ENCODE data around the gene HEATR1. TPM values are rescaled to one million over a fixed set of nuclear protein-coding genes. Genes with fewer than 3 reads are reported as not detected.
"Not testable (repeated sequence)": the region's sequence is repeated elsewhere in the genome, so short reads cannot be mapped to it uniquely, and the experiment has no call there.

The HEATR1 gene
- total RNA-seq, 4 donors from 2014 or later: 12.7 to 18.3 (median 16.8) TPM

DNA sequence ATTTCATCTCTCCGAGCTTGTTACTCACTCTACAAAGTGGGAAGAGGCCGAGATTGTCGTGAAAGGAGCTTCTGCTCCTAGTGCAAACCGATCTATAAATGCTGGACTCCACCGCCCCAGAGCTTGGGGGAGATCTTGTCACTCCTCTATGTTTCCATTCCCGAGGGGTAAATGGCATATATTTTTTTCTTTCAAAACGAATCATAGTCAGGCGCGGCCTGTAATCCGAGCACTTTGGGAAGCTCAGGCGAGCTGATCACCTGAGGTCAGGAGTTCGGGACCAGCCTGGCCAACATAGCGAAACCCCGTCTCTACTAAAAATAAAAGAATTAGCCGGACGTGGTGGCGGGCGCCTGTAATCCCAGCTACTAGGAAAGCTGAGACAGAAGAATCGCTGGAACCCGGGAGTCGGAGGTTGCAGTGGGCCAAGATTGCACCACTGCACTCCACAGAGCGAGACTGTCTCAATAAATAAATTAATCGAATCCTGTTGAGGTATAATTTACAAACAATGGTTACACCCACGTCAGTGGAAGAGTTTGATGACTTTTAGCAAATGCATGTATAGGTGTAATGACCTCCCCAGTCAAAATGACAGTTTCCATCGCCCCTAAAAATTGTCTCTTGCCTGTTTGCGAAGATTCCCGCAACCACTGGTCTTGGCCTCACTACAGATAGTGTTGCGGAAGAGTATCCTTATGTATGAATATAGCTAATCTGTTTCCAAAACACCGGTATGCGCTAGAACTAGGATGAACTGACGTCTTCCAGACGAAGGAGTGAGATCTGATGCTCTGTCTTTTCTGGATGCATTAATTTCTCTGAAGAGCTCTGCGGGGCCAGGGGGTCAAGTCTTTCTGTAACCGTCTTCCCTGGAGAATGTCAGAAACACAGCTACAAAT, 840 bp upstream of the HEATR1 start:
- no peak for DNase-seq (ENCODE audit: low spot score in 2 of 2)
- 66 to 67% methylated on average over 34 of the region's 34 CpGs for WGBS, 2 donors
- intact Hi-C loops (cut with DNase I; ENCODE audit: low total_unique reads): no loop called here
- TF ChIP-seq, protein P1, sequence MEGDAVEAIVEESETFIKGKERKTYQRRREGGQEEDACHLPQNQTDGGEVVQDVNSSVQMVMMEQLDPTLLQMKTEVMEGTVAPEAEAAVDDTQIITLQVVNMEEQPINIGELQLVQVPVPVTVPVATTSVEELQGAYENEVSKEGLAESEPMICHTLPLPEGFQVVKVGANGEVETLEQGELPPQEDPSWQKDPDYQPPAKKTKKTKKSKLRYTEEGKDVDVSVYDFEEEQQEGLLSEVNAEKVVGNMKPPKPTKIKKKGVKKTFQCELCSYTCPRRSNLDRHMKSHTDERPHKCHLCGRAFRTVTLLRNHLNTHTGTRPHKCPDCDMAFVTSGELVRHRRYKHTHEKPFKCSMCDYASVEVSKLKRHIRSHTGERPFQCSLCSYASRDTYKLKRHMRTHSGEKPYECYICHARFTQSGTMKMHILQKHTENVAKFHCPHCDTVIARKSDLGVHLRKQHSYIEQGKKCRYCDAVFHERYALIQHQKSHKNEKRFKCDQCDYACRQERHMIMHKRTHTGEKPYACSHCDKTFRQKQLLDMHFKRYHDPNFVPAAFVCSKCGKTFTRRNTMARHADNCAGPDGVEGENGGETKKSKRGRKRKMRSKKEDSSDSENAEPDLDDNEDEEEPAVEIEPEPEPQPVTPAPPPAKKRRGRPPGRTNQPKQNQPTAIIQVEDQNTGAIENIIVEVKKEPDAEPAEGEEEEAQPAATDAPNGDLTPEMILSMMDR (IDR thresholded peaks at IDR 0.05): no peak
- no peak for TF ChIP-seq POLR2A (IDR thresholded peaks at IDR 0.05)
- H3K4me3 ChIP-seq (ENCODE audit: low read depth, poor library complexity, severe bottlenecking): peak overlapping the region; percentile 80

DNA sequence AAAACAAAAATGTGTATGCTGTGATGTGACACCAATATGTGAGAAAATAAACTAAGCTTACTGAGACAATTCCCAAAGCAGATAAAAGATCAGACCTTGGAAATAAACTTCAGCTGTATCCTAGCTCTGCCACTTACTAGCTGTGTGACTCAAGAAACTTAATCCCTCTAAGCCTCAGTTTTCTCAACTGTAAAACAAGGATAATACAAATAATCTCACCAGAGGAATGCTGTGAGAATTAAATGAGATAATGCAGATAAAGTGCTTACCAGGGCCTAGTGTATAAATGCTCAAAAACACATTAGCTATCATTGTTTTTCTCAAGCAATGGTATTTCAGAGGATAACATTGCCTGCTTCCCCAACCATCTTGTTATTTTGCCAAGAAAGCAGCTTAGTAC, 2.1 kb downstream of the HEATR1 start:
- no peak overlapping the region for H3K4me3 ChIP-seq (ENCODE audit: low read depth, poor library complexity, severe bottlenecking)
- no peak for TF ChIP-seq POLR2A (IDR thresholded peaks at IDR 0.05)
- TF ChIP-seq, protein P1 (IDR thresholded peaks at IDR 0.05): no peak
- DNase-seq (ENCODE audit: low spot score in 2 of 2): no peak
- intact Hi-C loops (cut with DNase I; ENCODE audit: low total_unique reads): no loop called here

- no peak for DNase-seq (ENCODE audit: low spot score in 2 of 2)
- 85 to 88% methylated on average over 2 of the region's 2 CpGs for WGBS, 2 donors
- TF ChIP-seq, protein P1 (IDR thresholded peaks at IDR 0.05): no peak
- TF ChIP-seq POLR2A (IDR thresholded peaks at IDR 0.05): no peak
- H3K4me3 ChIP-seq (ENCODE audit: low read depth, poor library complexity, severe bottlenecking): no peak overlapping the region
- intact Hi-C loops (cut with DNase I; ENCODE audit: low total_unique reads): no loop called here
Observed at GRCh38 chr1:236590553-236591150, 13.7 kb downstream of the HEATR1 start.

DNA sequence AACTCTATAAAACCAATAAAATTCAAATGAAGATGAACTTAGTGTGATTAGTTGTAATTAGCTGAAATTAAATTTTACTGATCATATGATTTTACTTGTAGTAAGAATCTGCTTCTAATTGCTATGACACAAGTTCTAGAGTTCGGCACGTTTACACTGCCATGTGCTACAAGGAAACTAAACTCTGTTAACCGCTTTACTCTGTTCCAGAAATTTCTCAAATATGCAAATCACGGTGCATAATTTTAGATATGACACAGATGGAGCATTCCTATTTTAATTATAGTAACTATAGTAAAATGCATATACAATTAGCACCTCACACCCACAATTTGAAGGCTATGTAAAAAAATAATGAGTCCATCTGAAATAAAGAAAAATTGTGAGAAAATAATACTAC, 14.8 kb downstream of the HEATR1 start:
- WGBS, 2 donors: 82 to 88% methylated on average over 4 of the region's 4 CpGs
- intact Hi-C loops (cut with DNase I; ENCODE audit: low total_unique reads): no loop called here
- DNase-seq (ENCODE audit: low spot score in 2 of 2): no peak
- H3K4me3 ChIP-seq (ENCODE audit: low read depth, poor library complexity, severe bottlenecking): no peak overlapping the region
- TF ChIP-seq, protein P1 (IDR thresholded peaks at IDR 0.05): no peak
- no peak for TF ChIP-seq POLR2A (IDR thresholded peaks at IDR 0.05)

DNA sequence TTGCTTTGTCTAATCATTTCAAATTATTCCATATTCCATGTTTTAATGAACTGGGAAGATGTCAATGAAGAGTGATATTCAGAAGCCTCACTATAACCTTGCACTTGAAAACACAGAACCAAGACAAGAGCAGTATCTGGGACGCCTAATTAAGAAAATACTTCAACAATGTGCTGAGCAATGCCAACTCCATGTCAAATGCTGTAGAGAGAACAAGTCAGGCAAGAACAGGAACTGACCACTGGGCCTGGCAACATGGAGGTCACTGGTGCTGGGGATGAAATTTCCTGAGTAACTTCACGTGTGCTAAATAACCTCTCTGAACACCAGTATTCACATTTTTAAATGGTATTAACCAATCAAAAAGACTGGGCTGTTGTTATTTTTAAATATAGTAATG, 22.8 kb downstream of the HEATR1 start:
- intact Hi-C loops (cut with DNase I; ENCODE audit: low total_unique reads): no loop called here
- no peak for DNase-seq (ENCODE audit: low spot score in 2 of 2)
- TF ChIP-seq, protein P1 (IDR thresholded peaks at IDR 0.05): no peak
- TF ChIP-seq POLR2A (IDR thresholded peaks at IDR 0.05): no peak
- no peak overlapping the region for H3K4me3 ChIP-seq (ENCODE audit: low read depth, poor library complexity, severe bottlenecking)
- WGBS, 2 donors: 88 to 90% methylated on average over 2 of the region's 2 CpGs

- H3K4me3 ChIP-seq (ENCODE audit: low read depth, poor library complexity, severe bottlenecking); DNase-seq (ENCODE audit: low spot score in 2 of 2); intact Hi-C loops (cut with DNase I; ENCODE audit: low total_unique reads): not testable (repeated sequence)
- 87 to 95% methylated on average over 3 of the region's 3 CpGs for WGBS, 2 donors
Observed at GRCh38 chr1:236580404-236580803, 23.9 kb downstream of the HEATR1 start.

Measured in lower leg skin (tissue), 4 donors.